SHP77 treated with DMSO at 0.1 percent for 48 hours (cell line): ENCODE measurements around the gene MCM3.
A peak's percentile ranks its signal among the peaks of the same experiment; 100 is the strongest.

Experiments
- DNase-seq: peaks from one replicate; lab custom pipeline; 2025; lab: John Stamatoyannopoulos, UW

The MCM3 gene

GRCh38 chr6:52303178-52303577, 18.6 kb upstream of the MCM3 start:
- DNase-seq, result no peak

DNA sequence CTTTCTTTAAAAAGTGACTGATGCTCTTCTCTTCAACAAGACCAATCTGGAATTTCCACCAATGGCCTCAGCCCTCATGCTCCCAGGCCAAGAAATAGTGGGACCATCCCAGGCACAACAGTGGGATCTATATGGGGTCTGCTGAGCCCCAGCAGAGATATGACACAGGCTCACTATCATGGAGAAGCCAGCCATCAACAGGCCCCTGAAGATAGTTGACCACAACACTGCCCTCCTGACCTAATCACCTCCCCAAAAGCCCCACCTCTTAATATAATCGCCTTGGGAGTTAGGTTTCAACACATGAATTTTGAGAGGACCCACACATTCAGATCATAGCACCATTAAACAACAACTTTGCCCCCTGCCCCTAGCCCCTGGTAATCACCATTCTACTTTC, 16.8 kb upstream of the MCM3 start:
- DNase-seq, result no peak

DNA sequence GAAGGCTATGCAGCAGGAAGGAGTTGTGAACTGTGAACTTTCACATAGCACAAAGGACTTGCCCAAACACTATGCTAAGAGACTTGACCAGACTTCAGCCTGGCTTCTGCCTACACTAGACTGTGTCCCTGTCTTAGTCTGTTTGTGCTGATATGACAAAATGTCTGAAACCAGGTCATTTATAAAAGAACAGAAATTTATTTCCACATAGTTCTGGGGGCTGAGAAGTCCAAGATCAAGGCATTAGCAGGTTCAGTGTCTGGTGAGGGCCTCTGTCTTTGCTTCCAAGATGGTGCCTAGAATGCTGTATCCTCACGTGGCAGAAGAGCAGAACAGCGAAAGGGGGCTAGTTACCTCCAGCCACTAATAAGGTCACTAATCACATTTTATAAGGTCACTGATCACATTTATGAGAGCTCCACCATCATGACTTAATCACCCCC, 16.0 kb upstream of the MCM3 start:
- no peak for DNase-seq

DNA sequence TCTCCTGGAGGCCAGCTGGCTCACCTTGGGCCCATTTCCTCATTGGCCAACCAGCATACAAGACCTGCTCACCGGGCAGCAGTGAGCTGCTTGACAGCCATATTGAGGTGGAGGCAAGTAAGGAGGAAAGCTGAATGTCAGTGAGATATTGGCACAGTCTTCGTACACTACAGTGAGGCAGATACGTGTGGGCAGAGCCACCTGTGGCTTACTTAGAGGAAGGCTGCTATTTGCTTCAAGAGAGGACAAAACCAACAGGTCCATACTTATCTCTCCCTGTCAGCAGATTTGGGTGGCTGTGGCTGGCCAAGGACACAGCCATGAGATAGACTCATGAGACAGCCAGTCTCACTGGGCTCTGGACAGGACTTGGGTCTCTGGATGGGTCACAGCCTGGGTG, 15.1 kb upstream of the MCM3 start:
- DNase-seq, result no peak

DNA sequence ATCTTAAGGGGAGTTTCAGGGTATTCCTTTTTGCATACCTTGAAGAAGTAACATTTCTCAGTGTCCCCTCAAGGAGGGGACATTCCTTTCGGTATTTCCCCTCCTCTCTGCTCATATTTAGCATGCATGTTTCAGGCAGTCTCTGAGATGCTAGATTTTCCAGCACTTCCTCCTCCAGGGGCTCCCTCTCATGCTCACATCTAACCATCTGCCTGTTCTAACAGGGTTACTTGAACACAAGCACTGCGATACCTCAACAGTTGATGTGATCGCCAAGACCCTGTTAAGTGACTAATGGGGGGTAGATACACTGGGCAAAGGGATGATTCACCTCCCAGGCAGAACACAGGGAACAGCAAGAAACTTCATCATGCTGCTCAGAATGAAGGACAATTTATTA, 12.9 kb upstream of the MCM3 start:
- DNase-seq, result no peak

- no peak for DNase-seq
Measured at GRCh38 chr6:52293067-52293466, 8.5 kb upstream of the MCM3 start.

- no peak for DNase-seq
Measured at GRCh38 chr6:52288841-52289240, 4.3 kb upstream of the MCM3 start.

GRCh38 chr6:52288216-52288615, 3.7 kb upstream of the MCM3 start:
- no peak for DNase-seq

DNA sequence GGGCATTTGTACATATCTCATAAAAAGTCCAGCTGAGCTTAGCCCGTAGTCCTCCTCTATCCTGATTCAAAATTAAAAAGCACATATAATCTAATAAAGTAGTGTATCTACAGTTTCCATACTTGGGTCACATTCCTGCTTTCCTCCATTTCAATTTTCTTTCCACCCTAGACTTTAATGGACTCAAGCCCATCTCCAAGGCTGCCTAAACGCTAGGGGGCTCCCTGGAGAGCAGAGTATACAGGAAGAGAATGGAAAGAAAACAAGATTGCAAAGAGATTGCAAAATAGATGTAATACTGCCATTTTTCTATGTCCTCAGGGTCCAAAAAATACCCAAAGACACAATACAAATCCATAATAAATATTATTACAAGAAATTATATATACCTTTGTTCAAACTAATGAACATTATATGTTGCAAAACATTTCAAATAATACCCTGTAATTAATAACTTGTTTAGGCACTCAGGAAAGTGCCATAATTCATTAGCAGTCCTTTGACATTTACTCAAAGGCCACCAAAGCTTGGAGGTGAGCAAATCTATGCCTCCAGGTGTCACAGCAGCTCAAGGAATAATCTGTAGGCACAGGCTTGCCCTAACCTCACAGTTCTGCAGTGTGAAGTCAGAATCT, 2.4 kb upstream of the MCM3 start:
- peak; percentile 63 for DNase-seq

DNA sequence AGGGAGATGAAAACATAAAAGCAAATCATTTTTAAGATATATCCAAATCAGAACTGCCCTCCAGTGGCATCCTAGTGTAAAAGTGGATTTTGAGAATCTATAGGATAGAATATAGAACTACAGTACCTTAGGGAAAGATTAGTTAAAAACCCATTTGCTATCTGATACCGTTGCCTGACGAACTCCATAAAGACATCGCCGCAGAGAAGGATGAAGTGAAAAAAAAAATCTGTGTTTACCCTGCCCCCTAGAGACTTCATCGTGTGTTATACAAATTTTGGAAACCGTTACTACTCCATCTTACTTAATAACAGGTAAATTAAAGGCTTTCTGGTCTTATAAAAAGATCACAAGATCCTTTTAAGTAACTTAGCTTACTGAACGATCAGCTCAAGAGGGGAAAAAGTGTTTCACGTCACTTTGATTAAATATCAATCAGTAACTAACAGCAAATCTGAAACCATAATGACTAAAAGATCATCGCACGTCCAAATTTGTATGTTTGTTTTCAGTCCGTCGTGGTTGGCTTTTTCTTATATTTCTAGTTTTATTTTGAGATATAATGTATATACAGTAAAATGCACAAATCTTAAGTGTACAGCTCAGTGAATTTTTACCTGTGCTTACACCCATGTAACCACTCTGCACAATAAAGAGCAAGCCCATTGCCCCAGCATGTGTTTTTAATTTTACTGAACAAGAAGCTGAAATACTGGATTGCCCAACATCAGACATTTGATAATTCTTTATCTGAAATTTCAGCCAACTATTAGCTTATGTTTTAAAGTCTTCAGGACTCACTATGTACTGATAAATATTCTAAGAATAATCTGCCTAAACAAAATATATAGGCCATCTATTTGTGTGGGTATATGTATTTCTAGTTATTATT, 881 bp upstream of the MCM3 start:
- DNase-seq, result peak; percentile 54

GRCh38 chr6:52284131-52284459, 447 bp downstream of the MCM3 start:
- DNase-seq, result no peak

- no peak for DNase-seq
Measured at GRCh38 chr6:52283111-52283510, 1.4 kb downstream of the MCM3 start.

DNA sequence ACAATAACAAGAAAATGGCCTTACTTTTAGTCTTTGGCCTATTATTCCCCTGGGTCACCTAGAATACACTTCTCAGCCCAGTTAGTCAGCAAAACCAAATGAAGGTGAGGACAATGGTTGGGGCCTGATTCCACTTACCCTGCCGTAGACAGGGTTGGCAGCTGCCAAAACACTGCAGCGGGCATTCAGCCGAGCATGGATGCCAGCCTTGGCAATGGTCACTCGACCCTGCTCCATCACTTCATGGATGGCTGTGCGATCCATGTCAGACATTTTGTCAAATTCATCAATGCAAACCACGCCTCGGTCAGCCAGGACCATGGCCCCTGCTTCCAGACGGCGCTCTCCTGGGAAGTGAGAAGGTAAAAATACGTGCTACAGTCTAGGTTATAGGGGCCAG, 8.4 kb downstream of the MCM3 start:
- no peak for DNase-seq

GRCh38 chr6:52271852-52272460, 12.6 kb downstream of the MCM3 start:
- DNase-seq, result no peak

DNA sequence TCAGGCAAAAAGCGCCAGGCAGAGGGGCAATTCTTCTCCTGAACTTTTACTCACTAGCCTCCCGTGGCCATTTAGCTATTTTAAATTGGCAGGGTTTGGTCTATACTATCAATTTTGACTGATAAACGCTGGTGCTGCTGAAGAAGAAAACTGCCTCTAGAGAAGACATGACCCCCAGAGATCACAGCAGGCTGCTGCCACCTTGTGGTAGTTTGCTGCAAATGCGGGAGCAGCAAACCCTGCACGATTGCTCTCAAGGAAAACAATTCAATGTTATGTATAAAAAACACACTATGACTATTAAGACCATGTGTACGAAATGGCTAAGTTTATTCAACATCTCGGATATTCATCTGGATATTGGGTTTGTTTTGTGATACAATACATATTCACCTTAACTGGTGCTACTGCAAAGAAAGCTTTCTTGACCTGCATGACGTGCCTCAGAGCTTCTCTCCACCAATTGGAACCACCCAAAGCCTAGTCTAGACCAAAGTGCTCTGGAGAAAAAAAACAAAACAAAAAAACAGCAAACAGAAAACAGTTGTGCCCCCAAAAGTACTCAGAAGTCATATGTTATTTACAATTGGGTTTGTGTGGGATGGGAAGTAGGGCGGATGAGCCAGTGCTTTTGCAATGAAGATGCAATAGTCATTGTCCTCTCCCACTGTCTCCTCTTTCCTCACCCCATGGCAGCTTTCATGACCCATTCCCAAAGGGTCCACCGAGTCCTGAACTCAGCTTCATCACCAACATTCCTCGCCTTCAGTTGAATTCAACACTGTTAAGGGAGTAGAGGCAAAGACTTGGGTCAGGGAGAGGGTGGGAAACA, 20.6 kb downstream of the MCM3 start:
- no peak for DNase-seq

DNA sequence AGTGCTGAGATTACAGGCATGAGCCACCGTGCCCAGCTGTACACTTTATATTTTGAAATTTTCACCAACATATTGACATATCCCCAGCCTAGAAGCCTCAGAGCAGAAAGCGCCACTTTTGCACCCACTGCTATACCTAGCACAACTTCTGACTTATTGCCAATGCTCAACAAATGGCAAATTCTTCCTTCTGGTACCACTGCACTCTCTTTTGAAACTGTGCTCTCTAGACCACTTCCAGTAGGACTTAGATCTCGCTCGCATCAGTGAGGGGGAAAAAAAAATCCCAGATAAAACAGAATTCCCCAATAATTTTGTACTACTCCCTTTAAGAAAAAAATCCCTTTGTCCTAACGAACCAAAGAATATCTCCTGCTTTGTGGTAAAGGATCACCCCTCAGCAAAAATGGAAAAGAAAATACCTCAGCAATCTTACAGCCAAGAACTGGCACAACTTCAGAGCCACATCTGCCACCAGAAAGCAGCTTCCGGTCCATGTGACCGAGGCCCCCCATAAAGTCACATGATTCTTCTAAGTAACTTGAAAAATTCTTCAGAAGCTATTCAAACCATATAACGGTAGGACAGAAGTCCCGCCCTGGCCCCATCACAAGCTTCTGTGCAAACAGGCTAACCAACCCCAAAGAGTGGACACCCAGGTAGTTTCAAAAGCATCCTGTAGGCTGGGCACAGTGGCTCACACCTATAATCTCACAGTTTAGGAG, 21.8 kb downstream of the MCM3 start:
- no peak for DNase-seq

GRCh38 chr6:52261229-52261628, 23.3 kb downstream of the MCM3 start:
- no peak for DNase-seq

- DNase-seq, result no peak
Measured at GRCh38 chr6:52260634-52261033, 23.9 kb downstream of the MCM3 start.

- no peak for DNase-seq
Measured at GRCh38 chr6:52255434-52255833, 29.1 kb downstream of the MCM3 start.

DNA sequence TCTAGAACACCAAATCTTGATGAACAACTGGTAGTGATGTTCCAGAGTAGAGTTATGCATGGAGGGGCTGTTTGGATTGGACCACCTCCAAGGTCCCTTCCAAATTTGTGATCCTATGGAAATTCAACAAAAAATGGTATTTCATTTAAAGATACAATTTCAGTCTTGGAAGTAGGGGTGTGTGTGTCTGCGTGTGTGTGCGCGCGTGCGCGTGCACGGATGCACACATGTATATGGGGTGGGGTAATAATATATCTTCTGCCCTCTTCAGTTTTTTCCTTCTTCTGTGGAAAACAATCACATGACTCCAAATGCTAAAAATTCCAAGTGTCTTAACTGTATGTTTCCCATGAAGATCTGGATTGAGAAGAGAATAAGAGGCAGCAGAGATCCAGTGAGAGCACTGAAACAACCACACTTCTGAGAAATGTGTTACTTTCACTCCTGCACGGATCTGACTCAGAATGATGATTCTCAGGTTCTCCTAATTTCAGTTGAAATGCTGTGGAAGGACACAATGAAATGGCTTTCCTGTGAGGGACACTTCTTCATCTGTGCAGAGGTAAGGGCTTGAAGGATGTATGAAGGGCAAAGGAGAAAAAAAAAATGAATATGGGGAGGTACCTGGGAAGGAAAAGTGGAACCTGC, 29.7 kb downstream of the MCM3 start:
- no peak for DNase-seq

- no peak for DNase-seq
Measured at GRCh38 chr6:52253494-52253893, 31.0 kb downstream of the MCM3 start.
